ENCODE measurements around the gene NHLH1. TPM values are rescaled to one million over a fixed set of nuclear protein-coding genes. Genes with fewer than 3 reads are reported as not detected.

Gene NHLH1
- total RNA-seq, 1 experiment from 2014 or later, result 0.48 TPM

- Histone ChIP-seq H3K4me2 (ENCODE audit: low read depth, low read length, poor library complexity, severe bottlenecking) (no peak overlapping the region), H2AFZ (ENCODE audit: low read length) (no peak overlapping the region), H3K4me3 (ENCODE audit: low read length) (no peak overlapping the region), H3K9ac (ENCODE audit: low read length) (no peak overlapping the region), H4K20me1 (ENCODE audit: insufficient read depth, low read depth, low read length) (no peaks in the 10 kb centered on the region), H3K9me2 (replicated peaks; ENCODE audit: insufficient read depth, low read length) (no peaks in the 10 kb centered on the region), H3K27me3 (ENCODE audit: low read length) (no peaks in the 10 kb centered on the region), H3K79me2 (ENCODE audit: low read length) (peaks cover 14% of the 10 kb centered on the region), H3K9me3 (ENCODE audit: low read length) (no peaks in the 10 kb centered on the region), H3K4me1 (ENCODE audit: low read length) (peaks cover 8% of the 10 kb centered on the region), H3K36me3 (ENCODE audit: insufficient read depth, low read length) (peaks cover 61% of the 10 kb centered on the region; the same call in 1 of the 2 replicates), H3K27ac (ENCODE audit: low read length) (no peak overlapping the region)
- no peak for DNase-seq
These were observed 15.2 kb upstream of the NHLH1 start for GRCh38 chr1:160351629-160352028.

DNA sequence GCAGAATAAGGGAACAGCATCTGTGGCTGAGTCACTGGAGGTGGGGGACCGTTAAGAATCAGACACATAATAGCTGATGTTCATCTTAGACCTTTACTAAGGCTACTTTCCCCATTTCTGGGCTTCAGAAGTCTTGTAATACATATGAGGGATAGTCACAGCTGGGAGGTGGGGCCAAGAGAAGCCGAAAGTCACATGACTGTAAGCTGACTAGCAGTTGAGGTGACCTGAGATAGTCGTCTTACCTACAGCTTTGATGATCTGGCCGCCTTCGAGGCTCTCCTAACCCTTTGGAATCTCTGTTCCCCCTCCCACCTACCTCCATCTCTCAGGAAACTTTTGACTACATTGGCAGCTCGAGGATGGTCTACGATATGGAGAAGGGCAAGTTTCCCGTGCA lies 14.3 kb upstream of the NHLH1 start:
- Histone ChIP-seq H4K20me1 (ENCODE audit: insufficient read depth, low read depth, low read length) (no peaks in the 10 kb centered on the region), H3K27ac (ENCODE audit: low read length) (no peak overlapping the region), H3K4me1 (ENCODE audit: low read length) (no peaks in the 10 kb centered on the region), H3K36me3 (ENCODE audit: insufficient read depth, low read length) (peaks cover 61% of the 10 kb centered on the region; the same call in 1 of the 2 replicates), H3K9ac (ENCODE audit: low read length) (no peak overlapping the region), H3K27me3 (ENCODE audit: low read length) (no peaks in the 10 kb centered on the region), H3K9me2 (replicated peaks; ENCODE audit: insufficient read depth, low read length) (no peaks in the 10 kb centered on the region), H3K79me2 (ENCODE audit: low read length) (peaks cover 6% of the 10 kb centered on the region), H2AFZ (ENCODE audit: low read length) (no peak overlapping the region), H3K4me3 (ENCODE audit: low read length) (no peak overlapping the region), H3K4me2 (ENCODE audit: low read depth, low read length, poor library complexity, severe bottlenecking) (no peak overlapping the region), H3K9me3 (ENCODE audit: low read length) (no peaks in the 10 kb centered on the region)
- DNase-seq, result no peak

GRCh38 chr1:160353223-160353622 lies 13.6 kb upstream of the NHLH1 start:
- Histone ChIP-seq H3K36me3 (ENCODE audit: insufficient read depth, low read length) (peaks cover 67% of the 10 kb centered on the region; the same call in 1 of the 2 replicates), H3K79me2 (ENCODE audit: low read length) (peaks cover under 1% of the 10 kb centered on the region), H2AFZ (ENCODE audit: low read length) (no peak overlapping the region), H3K27ac (ENCODE audit: low read length) (no peak overlapping the region), H3K9ac (ENCODE audit: low read length) (no peak overlapping the region), H3K4me3 (ENCODE audit: low read length) (no peak overlapping the region), H3K9me3 (ENCODE audit: low read length) (no peaks in the 10 kb centered on the region), H4K20me1 (ENCODE audit: insufficient read depth, low read depth, low read length) (no peaks in the 10 kb centered on the region), H3K4me1 (ENCODE audit: low read length) (no peaks in the 10 kb centered on the region), H3K4me2 (ENCODE audit: low read depth, low read length, poor library complexity, severe bottlenecking) (no peak overlapping the region), H3K27me3 (ENCODE audit: low read length) (no peaks in the 10 kb centered on the region), H3K9me2 (replicated peaks; ENCODE audit: insufficient read depth, low read length) (no peaks in the 10 kb centered on the region)
- no peak for DNase-seq

GRCh38 chr1:160354388-160354985 lies 12.4 kb upstream of the NHLH1 start:
- H3K9ac ChIP-seq (ENCODE audit: low read length), result no peak overlapping the region
- no peak overlapping the region for H3K4me2 ChIP-seq (ENCODE audit: low read depth, low read length, poor library complexity, severe bottlenecking)
- H3K36me3 ChIP-seq (ENCODE audit: insufficient read depth, low read length), result peaks cover 59% of the 10 kb centered on the region; the same call in 1 of the 2 replicates
- H3K4me1 ChIP-seq (ENCODE audit: low read length), result no peaks in the 10 kb centered on the region
- no peaks in the 10 kb centered on the region for H3K27me3 ChIP-seq (ENCODE audit: low read length)
- H3K9me3 ChIP-seq (ENCODE audit: low read length), result no peaks in the 10 kb centered on the region
- H3K79me2 ChIP-seq (ENCODE audit: low read length), result no peaks in the 10 kb centered on the region; the same call in 1 of the 2 replicates
- peak; percentile 69 for DNase-seq
- no peak overlapping the region for H2AFZ ChIP-seq (ENCODE audit: low read length)
- no peaks in the 10 kb centered on the region for H3K9me2 ChIP-seq (replicated peaks; ENCODE audit: insufficient read depth, low read length)
- H4K20me1 ChIP-seq (ENCODE audit: insufficient read depth, low read depth, low read length), result no peaks in the 10 kb centered on the region
- H3K4me3 ChIP-seq (ENCODE audit: low read length), result no peak overlapping the region
- H3K27ac ChIP-seq (ENCODE audit: low read length), result no peak overlapping the region

DNA sequence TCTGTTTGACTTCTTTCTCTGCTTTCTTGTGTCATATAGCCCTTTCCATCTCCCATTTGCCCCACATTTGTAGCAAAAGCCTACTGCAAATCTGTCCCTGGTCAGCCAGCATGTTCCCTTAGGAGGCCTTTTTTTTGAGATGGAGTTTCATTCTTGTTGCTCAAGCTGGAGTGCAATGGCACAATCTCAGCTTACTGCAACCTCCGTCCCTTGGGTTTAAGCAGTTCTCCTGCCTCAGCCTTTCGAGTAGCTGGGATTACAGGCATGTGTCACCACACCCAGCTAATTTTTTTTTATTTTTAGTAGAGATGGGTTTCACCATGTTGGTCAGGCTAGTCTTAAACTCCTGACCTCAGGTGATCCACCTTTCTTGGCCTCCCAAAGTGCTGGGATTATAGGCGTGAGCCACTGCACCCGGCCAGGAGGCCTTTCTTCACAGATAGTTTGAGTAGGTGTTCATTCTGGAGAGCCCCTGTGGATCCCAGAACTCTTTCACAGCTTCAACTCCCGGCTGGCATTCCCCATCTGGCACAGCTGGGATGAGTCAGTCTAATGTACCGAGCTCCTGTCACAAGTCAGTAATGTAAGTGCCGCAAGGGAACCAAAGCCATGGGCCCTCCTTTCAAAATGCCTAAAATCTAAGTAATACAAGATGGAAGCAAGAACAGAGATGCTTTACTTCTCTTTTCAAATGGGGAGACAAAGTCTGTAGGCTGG lies 9.4 kb upstream of the NHLH1 start:
- Histone ChIP-seq H3K4me1 (ENCODE audit: low read length) (peaks cover 3% of the 10 kb centered on the region; the same call in 1 of the 2 replicates), H3K79me2 (ENCODE audit: low read length) (no peaks in the 10 kb centered on the region), H2AFZ (ENCODE audit: low read length) (no peak overlapping the region), H3K4me3 (ENCODE audit: low read length) (no peak overlapping the region), H4K20me1 (ENCODE audit: insufficient read depth, low read depth, low read length) (no peaks in the 10 kb centered on the region), H3K36me3 (ENCODE audit: insufficient read depth, low read length) (peaks cover 38% of the 10 kb centered on the region; the same call in 1 of the 2 replicates), H3K9me2 (replicated peaks; ENCODE audit: insufficient read depth, low read length) (no peaks in the 10 kb centered on the region), H3K27me3 (ENCODE audit: low read length) (no peaks in the 10 kb centered on the region), H3K9ac (ENCODE audit: low read length) (no peak overlapping the region), H3K27ac (ENCODE audit: low read length) (no peak overlapping the region), H3K9me3 (ENCODE audit: low read length) (no peaks in the 10 kb centered on the region), H3K4me2 (ENCODE audit: low read depth, low read length, poor library complexity, severe bottlenecking) (no peak overlapping the region)
- no peak for DNase-seq

GRCh38 chr1:160358073-160358472 lies 8.8 kb upstream of the NHLH1 start:
- no peak overlapping the region for H2AFZ ChIP-seq (ENCODE audit: low read length)
- H3K27me3 ChIP-seq (ENCODE audit: low read length), result no peaks in the 10 kb centered on the region
- no peaks in the 10 kb centered on the region for H3K9me2 ChIP-seq (replicated peaks; ENCODE audit: insufficient read depth, low read length)
- no peak for DNase-seq
- H3K4me1 ChIP-seq (ENCODE audit: low read length), result peaks cover 3% of the 10 kb centered on the region; the same call in 1 of the 2 replicates
- H3K79me2 ChIP-seq (ENCODE audit: low read length), result no peaks in the 10 kb centered on the region
- H3K9ac ChIP-seq (ENCODE audit: low read length), result no peak overlapping the region
- no peak overlapping the region for H3K27ac ChIP-seq (ENCODE audit: low read length)
- H3K9me3 ChIP-seq (ENCODE audit: low read length), result no peaks in the 10 kb centered on the region
- H3K4me3 ChIP-seq (ENCODE audit: low read length), result no peak overlapping the region
- no peak overlapping the region for H3K4me2 ChIP-seq (ENCODE audit: low read depth, low read length, poor library complexity, severe bottlenecking)
- H3K36me3 ChIP-seq (ENCODE audit: insufficient read depth, low read length), result peaks cover 36% of the 10 kb centered on the region; the same call in 1 of the 2 replicates
- no peaks in the 10 kb centered on the region for H4K20me1 ChIP-seq (ENCODE audit: insufficient read depth, low read depth, low read length)

DNA sequence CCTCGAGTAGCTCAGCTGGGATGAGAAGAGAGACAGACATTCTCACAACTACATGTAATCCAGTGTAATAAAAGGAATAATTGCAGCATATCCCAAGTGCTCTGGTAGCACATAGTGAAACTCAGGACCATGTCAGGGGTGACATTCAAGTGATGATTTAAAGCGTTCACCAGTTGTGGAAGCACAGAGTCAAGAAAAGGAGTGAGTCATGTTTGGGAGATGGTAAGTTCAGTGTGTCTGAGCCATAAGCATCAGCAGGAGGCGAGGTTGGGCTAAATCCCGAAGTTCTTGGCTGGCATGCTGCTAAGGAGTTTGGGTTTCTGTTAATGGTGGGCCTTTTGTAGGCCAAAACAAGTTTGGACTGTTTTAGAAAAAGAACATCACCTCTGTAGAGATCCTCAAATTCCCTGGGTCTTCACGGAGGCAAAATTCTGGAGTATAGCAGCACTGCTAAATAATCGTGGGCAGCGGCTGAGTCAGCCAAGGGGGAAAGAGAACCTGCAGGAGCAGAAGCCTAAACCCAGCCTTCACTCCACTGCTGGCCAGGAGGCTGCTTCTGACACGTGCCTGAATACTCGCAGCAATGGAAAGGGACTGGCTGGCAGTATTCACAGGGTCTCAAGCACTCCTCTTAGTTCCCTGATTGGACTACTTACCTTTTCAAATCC lies 7.2 kb upstream of the NHLH1 start:
- Histone ChIP-seq H3K9me2 (replicated peaks; ENCODE audit: insufficient read depth, low read length) (no peaks in the 10 kb centered on the region), H3K36me3 (ENCODE audit: insufficient read depth, low read length) (peaks cover 29% of the 10 kb centered on the region; the same call in 1 of the 2 replicates)

DNA sequence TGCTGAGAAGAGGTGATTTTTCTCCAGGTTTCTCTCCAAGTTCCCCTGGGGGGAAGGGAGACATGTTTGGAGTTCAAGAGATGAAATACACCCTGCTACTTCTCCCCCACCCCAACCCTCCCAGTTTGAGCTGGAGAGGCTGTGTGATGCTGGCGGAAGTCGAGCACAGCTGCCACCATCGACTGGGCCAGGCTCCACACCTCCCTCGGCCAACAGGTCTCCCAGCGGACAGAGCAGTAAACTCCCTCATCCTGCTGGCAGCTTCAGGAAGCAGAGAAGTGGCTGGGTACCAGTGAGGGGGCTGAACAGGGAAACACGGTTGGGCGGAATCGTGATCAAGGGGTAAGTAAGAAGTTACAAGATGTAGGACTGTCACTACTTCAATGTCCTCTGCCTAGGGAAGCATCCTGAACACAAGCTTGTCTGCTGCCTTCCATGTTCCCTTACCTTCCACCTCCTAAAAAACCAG lies 6.6 kb upstream of the NHLH1 start:
- Histone ChIP-seq H3K4me2 (ENCODE audit: low read depth, low read length, poor library complexity, severe bottlenecking) (no peak overlapping the region), H3K4me3 (ENCODE audit: low read length) (no peak overlapping the region), H3K4me1 (ENCODE audit: low read length) (peaks cover 3% of the 10 kb centered on the region; the same call in 1 of the 2 replicates), H3K79me2 (ENCODE audit: low read length) (no peaks in the 10 kb centered on the region), H3K9me3 (ENCODE audit: low read length) (no peaks in the 10 kb centered on the region), H3K27ac (ENCODE audit: low read length) (no peak overlapping the region), H3K27me3 (ENCODE audit: low read length) (no peaks in the 10 kb centered on the region), H3K9me2 (replicated peaks; ENCODE audit: insufficient read depth, low read length) (no peaks in the 10 kb centered on the region), H2AFZ (ENCODE audit: low read length) (no peak overlapping the region), H3K36me3 (ENCODE audit: insufficient read depth, low read length) (peaks cover 27% of the 10 kb centered on the region; the same call in 1 of the 2 replicates), H4K20me1 (ENCODE audit: insufficient read depth, low read depth, low read length) (no peaks in the 10 kb centered on the region), H3K9ac (ENCODE audit: low read length) (no peak overlapping the region)
- DNase-seq, result no peak

More for the DNA sequence above, 7.2 kb upstream of the NHLH1 start:
- Histone ChIP-seq H2AFZ (ENCODE audit: low read length) (no peak overlapping the region), H4K20me1 (ENCODE audit: insufficient read depth, low read depth, low read length) (no peaks in the 10 kb centered on the region), H3K27me3 (ENCODE audit: low read length) (no peaks in the 10 kb centered on the region), H3K9ac (ENCODE audit: low read length) (no peak overlapping the region), H3K4me1 (ENCODE audit: low read length) (peaks cover 3% of the 10 kb centered on the region; the same call in 1 of the 2 replicates), H3K4me2 (ENCODE audit: low read depth, low read length, poor library complexity, severe bottlenecking) (no peak overlapping the region), H3K79me2 (ENCODE audit: low read length) (no peaks in the 10 kb centered on the region), H3K4me3 (ENCODE audit: low read length) (no peak overlapping the region), H3K27ac (ENCODE audit: low read length) (no peak overlapping the region), H3K9me3 (ENCODE audit: low read length) (no peaks in the 10 kb centered on the region)
- no peak for DNase-seq
